ENCODE data around the gene BRMS1.
"Not testable (repeated sequence)": the region's sequence is repeated elsewhere in the genome, so short reads cannot be mapped to it uniquely, and the experiment has no call there.

The BRMS1 gene

DNA sequence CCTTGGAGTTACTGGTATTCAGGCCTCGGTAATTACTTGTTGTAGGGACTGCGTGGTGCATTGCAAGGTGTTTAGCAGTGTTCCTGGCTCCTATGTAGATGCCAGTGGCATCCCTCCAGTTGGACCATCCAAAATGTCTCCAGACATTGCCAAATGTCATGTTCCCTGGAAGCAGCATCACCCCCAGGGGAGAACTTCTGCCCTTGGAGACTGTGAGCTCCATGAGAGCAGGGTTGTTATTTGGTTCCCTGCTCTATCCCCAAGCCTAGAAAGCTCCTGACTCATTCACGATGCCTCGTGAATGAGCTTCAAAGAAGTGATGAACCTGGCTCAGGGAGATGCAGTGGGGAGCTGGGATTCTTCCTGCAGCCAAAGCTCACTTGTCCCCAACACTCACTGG lies 23.3 kb downstream of the BRMS1 start:
- no peak for DNase-seq

DNA sequence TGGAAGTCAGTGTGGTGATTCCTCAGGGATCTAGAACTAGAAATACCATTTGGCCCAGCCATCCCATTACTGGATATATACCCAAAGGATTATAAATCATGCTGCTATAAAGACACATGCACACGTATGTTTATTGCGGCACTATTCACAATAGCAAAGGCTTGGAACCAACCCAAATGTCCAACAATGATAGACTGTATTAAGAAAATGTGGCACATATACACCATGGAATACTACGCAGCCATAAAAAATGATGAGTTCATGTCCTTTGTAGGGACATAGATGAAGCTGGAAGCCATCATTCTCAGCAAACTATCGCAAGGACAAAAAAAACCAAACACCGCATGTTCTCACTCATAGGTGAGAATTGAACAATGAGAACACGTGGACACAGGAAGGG lies 24.2 kb downstream of the BRMS1 start:
- not testable (repeated sequence) for DNase-seq

- not testable (repeated sequence) for DNase-seq
These were observed 24.6 kb downstream of the BRMS1 start for GRCh38 chr11:66320289-66320688.

- no peak for DNase-seq
These were observed 26.3 kb downstream of the BRMS1 start for GRCh38 chr11:66318600-66318970.

DNA sequence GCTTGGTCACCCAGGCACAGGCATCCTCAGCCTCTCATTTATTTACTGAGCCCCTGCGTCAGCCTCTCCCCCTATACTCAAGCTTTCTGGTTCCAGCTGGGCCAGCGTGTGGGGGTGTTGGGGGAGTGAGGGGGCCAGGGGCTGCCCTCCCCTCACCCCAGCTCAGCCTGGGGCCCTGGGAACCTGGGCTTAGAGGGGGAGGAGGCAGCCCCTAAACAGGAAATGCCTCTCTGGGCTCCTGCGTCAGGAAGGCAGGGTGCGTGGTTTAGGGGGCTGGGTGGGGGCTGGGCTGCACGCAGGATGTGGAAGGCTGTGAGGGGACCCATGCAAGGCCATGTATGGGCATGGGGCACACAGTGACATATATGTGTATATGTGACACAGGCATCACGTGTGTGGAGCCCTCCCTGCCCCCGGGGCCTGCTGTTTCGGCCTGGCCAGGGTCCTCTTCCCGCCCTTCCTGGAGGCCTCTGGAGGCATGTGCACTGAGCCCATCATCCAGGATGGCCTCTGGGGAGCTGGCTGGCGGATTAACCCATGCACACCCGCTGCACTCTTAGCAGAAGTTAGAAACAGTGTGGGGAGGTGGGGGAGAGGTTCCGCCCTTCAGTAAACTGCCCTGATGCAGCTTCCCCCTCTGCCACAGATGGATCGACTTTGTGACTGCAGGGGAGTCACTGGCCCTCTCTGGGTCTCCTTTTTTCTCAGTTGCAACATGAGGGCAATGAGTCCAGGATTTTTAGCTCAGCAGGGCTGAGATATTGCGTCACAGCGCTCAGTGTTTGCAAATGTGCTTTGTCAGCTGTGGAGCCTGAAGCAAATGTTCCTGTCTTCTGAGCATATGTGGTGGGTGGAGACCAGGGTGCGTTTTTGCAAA lies 26.9 kb downstream of the BRMS1 start:
- no peak for DNase-seq

GRCh38 chr11:66317322-66317722 lies 27.6 kb downstream of the BRMS1 start:
- DNase-seq, result no peak

DNA sequence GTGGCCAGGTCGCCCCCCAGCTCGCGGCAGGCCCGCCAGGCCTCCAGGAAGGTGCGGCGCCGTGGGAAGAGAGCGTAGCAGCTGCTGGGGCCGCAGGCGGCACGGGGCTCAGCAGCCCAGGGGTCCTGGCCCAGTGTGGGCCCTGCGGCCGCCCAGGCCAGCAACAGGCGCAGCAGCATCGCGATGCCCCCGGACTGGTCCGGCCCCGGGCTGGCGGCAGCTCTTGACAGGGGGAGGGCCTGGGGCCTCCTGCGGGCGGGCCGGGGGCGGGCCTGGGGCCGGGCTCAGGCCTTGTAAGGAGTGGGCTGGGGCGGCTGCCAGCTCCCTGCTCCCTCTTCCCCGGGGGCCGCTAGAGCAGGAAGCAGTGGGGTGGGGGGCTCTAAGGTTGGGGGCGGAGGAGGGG lies 28.1 kb downstream of the BRMS1 start, which contains the start of gene CD248:
Gene CD248 (minus strand): TSS at position 196 of the 403 bp plus-strand sequence. CDS start 17 bp downstream, at position 179.
- no peak for DNase-seq

- no peak for DNase-seq
These were observed 28.7 kb downstream of the BRMS1 start for GRCh38 chr11:66315921-66316811.

GRCh38 chr11:66315498-66315885 lies 29.4 kb downstream of the BRMS1 start:
- no peak for DNase-seq

GRCh38 chr11:66314561-66315497 lies 30.1 kb downstream of the BRMS1 start:
- no peak for DNase-seq

DNA sequence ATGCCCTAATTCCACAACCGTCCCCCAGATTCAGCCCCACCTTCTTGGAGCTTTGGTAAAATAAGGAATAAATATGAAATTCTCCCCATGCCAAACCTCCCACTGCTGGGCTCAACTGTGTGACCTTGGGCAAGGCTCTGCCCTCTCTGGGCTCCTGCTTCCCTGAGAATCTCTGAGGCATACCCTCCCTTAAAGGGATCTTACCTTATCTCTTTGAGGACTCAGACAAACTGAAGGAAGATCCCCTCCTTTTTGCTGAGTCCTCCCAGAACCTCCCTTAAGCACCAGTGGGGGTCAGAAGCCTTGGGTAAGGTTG lies 30.8 kb downstream of the BRMS1 start:
- DNase-seq, result no peak

GRCh38 chr11:66313321-66314185 lies 31.4 kb downstream of the BRMS1 start:
- DNase-seq, result no peak

DNA sequence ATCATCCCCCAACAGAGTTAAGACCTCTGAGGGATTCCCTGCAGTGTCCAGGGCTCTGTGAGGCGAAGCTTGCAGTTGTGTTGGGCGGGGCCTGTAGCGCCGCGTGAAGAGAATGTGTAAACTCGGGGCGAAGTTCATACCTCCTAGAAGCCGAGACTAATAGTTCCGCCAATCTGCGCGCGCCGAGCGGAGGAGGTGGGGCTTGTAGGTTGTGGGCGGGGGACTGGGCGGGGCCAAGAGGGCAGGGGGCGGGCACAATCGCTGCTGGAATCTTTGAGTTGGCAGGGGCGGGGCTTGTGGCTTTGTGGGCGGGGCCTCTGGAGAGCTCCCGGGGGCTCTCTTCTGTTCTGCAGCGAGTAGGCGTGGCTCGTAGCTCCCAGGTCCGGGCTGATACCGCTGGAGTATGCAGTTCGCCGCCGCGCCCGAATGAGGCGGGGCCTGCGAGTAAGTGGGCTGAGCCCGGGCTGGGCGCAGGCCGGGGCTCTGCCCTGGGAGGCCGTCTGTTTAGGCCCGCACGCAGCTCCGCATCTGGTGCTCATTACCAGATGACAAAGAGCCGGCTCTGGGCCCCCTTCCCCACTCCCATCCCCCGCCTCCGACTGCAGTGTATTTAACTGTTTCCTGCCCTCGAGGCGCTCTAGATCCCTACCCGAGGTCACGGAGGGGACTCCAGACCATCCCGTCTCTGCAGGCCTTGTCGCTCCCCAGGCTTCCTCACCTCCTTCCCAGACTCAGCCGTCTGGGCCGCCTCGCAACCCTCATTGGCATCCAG lies 32.2 kb downstream of the BRMS1 start:
- peak; percentile 50 to 51 for DNase-seq

DNA sequence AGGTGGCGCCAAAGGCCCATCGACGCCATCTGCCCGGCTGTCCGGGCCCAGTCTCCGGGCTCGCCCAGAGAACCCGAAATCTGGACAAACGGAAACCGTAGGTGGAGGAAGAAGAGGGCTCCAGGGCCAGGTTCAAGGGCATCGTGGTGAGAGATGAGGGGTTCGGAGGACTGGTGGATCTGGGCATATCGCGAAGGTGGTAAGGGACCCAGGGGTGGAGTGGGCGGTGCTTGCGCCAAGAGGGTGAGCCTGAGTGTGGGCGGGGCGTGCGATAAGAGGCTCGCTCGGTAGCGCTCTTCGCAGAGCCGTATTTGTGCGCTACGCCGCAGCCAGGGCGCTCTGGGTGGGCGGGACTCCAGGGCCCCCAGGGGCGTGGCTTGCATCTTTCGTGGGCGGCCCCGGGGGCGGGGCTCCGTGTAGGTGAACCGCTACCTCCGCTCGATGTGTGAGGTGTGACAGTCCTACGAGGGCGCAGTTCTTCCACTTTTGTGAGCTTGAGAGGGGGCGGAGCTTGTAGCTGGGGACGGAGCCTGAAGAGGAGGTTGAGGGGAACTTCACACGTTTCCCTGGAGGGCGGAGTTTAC lies 32.8 kb downstream of the BRMS1 start:
- peak; percentile 50 to 51 for DNase-seq

DNA sequence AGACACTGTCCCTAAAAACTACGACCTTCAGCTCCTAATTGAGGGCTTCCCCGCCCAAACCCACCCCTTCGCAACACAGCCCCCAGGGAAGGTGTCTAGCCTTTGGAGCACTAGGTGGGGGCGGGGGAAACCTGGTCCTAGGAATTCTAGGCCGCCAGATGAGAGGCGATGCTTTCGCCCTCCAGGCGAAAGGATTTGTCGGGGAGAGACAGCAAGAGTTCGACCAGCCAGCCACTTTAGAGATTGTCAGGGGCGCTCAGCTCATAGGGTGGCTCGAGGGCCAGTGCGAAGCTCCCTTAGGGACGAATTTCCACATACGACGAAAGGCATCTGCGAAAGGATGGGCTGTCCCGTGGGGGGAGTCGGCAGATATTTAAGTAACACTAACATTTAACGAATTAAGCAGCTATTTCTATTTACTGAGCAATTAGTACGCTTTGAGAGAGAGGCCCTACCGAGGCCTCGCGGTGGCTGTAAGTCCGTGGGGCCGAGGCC lies 33.4 kb downstream of the BRMS1 start:
- DNase-seq, result no peak

DNA sequence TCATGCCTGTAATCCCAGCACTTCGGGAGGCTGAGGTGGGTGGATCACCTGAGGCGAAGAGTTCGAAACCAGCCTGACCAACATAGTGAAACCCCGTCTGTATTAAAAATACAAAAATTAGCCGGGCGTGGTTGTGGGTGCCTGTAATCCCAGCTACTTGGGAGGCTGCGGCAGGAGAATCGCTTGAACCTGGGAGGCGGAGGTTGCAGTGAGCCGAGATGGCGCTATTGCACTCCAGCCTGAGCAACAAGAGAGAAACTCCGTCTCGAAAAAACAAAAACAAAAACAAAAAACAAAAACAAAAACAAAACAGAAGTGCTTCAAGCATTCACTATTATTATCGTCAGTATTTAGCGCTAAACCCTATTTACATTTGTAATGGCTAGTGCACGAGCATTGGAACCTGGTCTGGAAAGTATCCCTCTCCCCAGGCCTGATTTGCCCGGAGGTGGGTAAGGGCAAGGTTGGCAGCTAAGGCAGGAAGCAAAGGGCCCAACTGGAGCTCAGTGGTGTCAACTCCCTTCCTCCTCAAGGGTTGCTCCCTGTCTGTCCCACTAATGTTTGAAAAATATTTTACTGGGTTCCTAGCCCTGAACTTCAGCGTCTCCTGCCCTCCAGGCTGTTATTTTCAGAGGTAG lies 34.0 kb downstream of the BRMS1 start:
- DNase-seq, result not testable (repeated sequence)

DNA sequence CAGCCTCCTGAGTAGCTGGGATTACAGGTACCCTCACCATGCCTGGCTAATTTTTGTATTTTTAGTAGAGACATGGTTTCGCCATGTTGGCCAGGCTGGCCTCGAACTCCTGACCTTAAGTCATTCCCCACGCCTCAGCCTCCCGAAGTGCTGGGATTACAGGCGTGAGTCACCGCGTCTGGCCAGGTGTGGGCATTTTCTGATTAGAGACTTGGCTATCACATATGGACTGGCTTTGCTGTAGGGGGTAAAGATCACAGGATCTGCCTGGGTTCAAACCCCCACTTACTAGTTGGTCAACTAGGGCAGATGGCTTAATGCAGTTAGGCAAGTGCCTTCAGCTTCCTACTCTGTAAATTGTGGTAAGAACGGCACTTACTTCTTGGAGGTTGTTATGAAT lies 34.6 kb downstream of the BRMS1 start:
- DNase-seq, result no peak

DNA sequence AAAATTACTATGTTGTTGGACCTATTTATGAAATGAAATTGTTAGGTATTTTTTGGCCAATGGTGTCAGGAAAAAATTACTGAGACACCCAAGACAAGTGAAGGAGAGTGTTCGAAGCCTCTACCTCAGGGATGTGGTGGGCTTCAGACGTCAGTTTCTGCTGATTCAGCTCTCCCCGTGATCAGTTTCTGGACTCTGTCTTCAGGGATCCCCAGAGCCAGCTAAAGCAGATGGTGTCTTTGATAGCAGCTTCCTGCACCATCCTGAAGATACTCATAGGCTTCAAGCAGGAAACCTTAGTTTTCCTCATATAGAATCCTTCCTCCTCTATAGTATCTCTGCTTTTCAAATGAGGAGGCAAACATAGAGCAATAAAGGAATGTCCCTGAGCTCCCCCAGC lies 35.4 kb downstream of the BRMS1 start:
- no peak for DNase-seq

DNA sequence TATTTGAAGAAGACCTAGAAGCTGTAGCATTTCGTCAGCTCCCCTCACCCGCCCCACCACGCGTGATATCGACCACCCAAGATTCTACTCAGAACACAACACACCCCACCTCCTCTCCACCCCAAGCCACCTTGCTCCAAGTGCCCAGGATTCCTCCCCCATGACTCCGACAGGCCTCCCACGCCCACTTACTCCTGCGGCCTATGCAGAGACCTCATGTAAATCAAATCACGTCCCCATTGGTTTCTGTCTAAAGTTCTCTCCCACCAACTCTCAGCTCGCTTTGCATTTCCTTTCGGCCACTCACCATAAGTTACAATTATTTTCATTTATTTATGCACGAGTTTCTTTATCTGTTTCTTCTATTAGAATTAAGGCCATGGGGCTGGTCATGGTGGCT lies 42.2 kb downstream of the BRMS1 start:
- no peak for DNase-seq

GRCh38 chr11:66299186-66299585 lies 45.7 kb downstream of the BRMS1 start:
- no peak for DNase-seq
